HCT116 (cell line): Measurements from ENCODE around the gene CPED1. TPM values are rescaled to one million over a fixed set of nuclear protein-coding genes. Genes with fewer than 3 reads are reported as not detected.

ENCODE experiments used
- ATAC-seq: fragments of 200-7000 bp; cut with Tn5 transposase; 2 replicates; pipeline ENCODE4 v1.9.1; 2020; ENCODE audit warnings: mild to moderate bottlenecking, moderate library complexity
- BruUV-seq: library from RNA; stranded (reverse); fragments of 400-500 nt; replicated peaks from 2 replicates; lab custom pipeline; 2021; lab: Mats Ljungman, UMichigan
- CTCF ChIA-PET: fragments of 300-600 bp; sonication (Branson Sonifier 250); formaldehyde crosslinking; loops from one replicate; lab custom pipeline; 2021; ENCODE audit warnings: antibody characterized with exemption; lab: Charles Lee
- POLR2A ChIA-PET: fragments of 300-600, 350-600 bp; sonication (Branson Sonifier 250); formaldehyde crosslinking; loops from one replicate; lab custom pipeline; 2021; ENCODE audit warnings: antibody characterized with exemption; lab: Charles Lee
- RAD21 ChIA-PET, 2 experiments: fragments of 300-600 bp; sonication (Branson Sonifier 250); formaldehyde crosslinking; loops; one replicate each; lab custom pipeline; 2023; ENCODE audit warnings: low total read pairs in 2 of 2; ENCODE audit not compliant: uncharacterized antibody in 2 of 2, unreplicated experiment in 2 of 2, low non-redundant PET in 1 of 2; lab: Charles Lee
- DNase-seq: peaks from one replicate; pipeline ENCODE4 v3.0.0-alpha.2; 2010; ENCODE audit warnings: low read depth, low spot score
- H2AFZ ChIP-seq: fragments of 200-600 bp; shearing (Covaris generic), sonication (generic); 2 replicates; pipeline ENCODE4 v1.6.1; 2017; ENCODE audit warnings: low read depth, mixed run types, mixed read lengths, antibody characterized with exemption, low read length; ENCODE audit not compliant: poor library complexity, severe bottlenecking
- H3K27ac ChIP-seq: 2 replicates; pipeline ENCODE4 v1.5.1; 2012; ENCODE audit warnings: low read depth, low read length
- H3K27me3 ChIP-seq: fragments of 200-600 bp; sonication (generic); 2 replicates; pipeline ENCODE4 v1.6.1; 2016; ENCODE audit warnings: mixed run types, low read length, mixed read lengths; ENCODE audit not compliant: insufficient read depth
- H3K36me3 ChIP-seq, 2 experiments: fragments of 200-500 bp in 1 of 2; fragments of 200-600 bp in 1 of 2; sonication (Bioruptor generic) in 1 of 2; sonication (generic) in 1 of 2; 2 replicates each; pipeline versions ENCODE4 v1.5.1 to v1.6.1; 2014 to 2016; ENCODE audit warnings: low read length in 2 of 2, inconsistent platforms in 1 of 2, mixed read lengths in 1 of 2, mixed run types in 1 of 2; ENCODE audit not compliant: insufficient read depth in 2 of 2, control insufficient read depth in 1 of 2
- H3K4me1 ChIP-seq, 2 experiments: fragments of 200-600 bp in 1 of 2; sonication (generic) in 1 of 2; 2 replicates each; pipeline versions ENCODE4 v1.5.1 to v1.6.1; 2012 to 2017; ENCODE audit warnings: low read length in 2 of 2, inconsistent platforms in 1 of 2, mild to moderate bottlenecking in 1 of 2, mixed read lengths in 1 of 2, mixed run types in 1 of 2, moderate library complexity in 1 of 2; ENCODE audit not compliant: insufficient read depth in 2 of 2, control insufficient read depth in 1 of 2
- H3K4me2 ChIP-seq: fragments of 200-600 bp; sonication (generic); 2 replicates; pipeline ENCODE4 v1.6.1; 2017; ENCODE audit warnings: mixed run types, low read length, mixed read lengths
- H3K4me3 ChIP-seq, 2 experiments: fragments of 200-600 bp in 1 of 2; sonication (generic) in 1 of 2; replicated peaks in 1 of 2; 2 replicates each; pipeline ENCODE4 v1.5.1; 2011 to 2016; ENCODE audit warnings: low read length in 2 of 2, control low read depth in 1 of 2, low read depth in 1 of 2, mild to moderate bottlenecking in 1 of 2, mixed read lengths in 1 of 2, mixed run types in 1 of 2
- H3K79me2 ChIP-seq: fragments of 200-600 bp; sonication (generic); 2 replicates; pipeline ENCODE4 v1.6.1; 2017; ENCODE audit warnings: mild to moderate bottlenecking, mixed run types, low read length, moderate library complexity, mixed read lengths; ENCODE audit not compliant: insufficient read depth
- H3K9ac ChIP-seq: fragments of 200-600 bp; sonication (generic); 2 replicates; pipeline ENCODE4 v1.6.1; 2016; ENCODE audit warnings: low read length, mixed read lengths
- H3K9me2 ChIP-seq: fragments of 200-600 bp; sonication (generic), shearing (Covaris generic); 2 replicates; pipeline ENCODE4 v1.6.1; 2017; ENCODE audit warnings: mixed run types, mild to moderate bottlenecking, moderate library complexity; ENCODE audit not compliant: insufficient read depth
- H3K9me3 ChIP-seq, 2 experiments: fragments of 200-500 bp in 1 of 2; fragments of 200-600 bp in 1 of 2; sonication (Bioruptor generic) in 1 of 2; sonication (generic) in 1 of 2; 2 replicates each; pipeline ENCODE4 v1.6.1; 2014 to 2017; ENCODE audit warnings: low read length in 2 of 2, mixed read lengths in 2 of 2, inconsistent platforms in 1 of 2, low read depth in 1 of 2, mild to moderate bottlenecking in 1 of 2, mixed run types in 1 of 2, moderate library complexity in 1 of 2; ENCODE audit not compliant: control insufficient read depth in 1 of 2, insufficient read depth in 1 of 2
- H4K20me1 ChIP-seq: fragments of 200-600 bp; sonication (generic), shearing (Covaris generic); 2 replicates; pipeline ENCODE4 v1.6.1; 2017; ENCODE audit warnings: mixed run types, mild to moderate bottlenecking, moderate library complexity; ENCODE audit not compliant: insufficient read depth
- EZH2 ChIP-seq: fragments of 200-600 bp; sonication (generic); IDR thresholded peaks from 2 replicates; pipeline ENCODE4 v1.6.1; 2017; ENCODE audit warnings: antibody characterized with exemption, mixed run types
- EZH2phosphoT487 ChIP-seq: fragments of 200-600 bp; IDR thresholded peaks from 2 replicates; pipeline ENCODE4 v1.6.1; 2018; ENCODE audit warnings: antibody characterized with exemption, borderline replicate concordance
- SIN3A ChIP-seq: IDR thresholded peaks from 2 replicates; pipeline ENCODE4 v1.6.1; 2012; ENCODE audit warnings: low read depth
- SP1 ChIP-seq: IDR thresholded peaks from 2 replicates; pipeline ENCODE4 v1.6.1; 2012; ENCODE audit warnings: low read depth
- SRF ChIP-seq: IDR thresholded peaks from 2 replicates; pipeline ENCODE4 v1.6.1; 2012; ENCODE audit warnings: low read depth
- YY1 ChIP-seq: IDR thresholded peaks from 2 replicates; pipeline ENCODE4 v1.6.1; 2011; ENCODE audit warnings: low read length, low read depth, moderate library complexity, mild to moderate bottlenecking; ENCODE audit not compliant: insufficient replicate concordance; ENCODE audit errors: extremely low read depth
- ZNF274 ChIP-seq: fragments of 200-500 bp; sonication (Bioruptor generic); IDR thresholded peaks from 2 replicates; pipeline ENCODE4 v1.6.1; 2014; ENCODE audit warnings: mild to moderate bottlenecking, low read depth, low read length, inconsistent platforms
- intact Hi-C: fragments of 100-400 bp; cut with micrococcal nuclease; formaldehyde crosslinking; loops from 2 replicates; pipeline ENCODE4 v1.10.0; 2022
- total RNA-seq: library from RNA; stranded (reverse); gene quantifications from one replicate; pipeline ENCODE4 v1.2.1, GENCODE V29; 2021; ENCODE audit not compliant: unreplicated experiment

Gene CPED1
- total RNA-seq, 1 experiment from 2014 or later: 1.2 TPM

- Histone ChIP-seq H3K9me3 (no peaks in the 10 kb centered on the region), H3K4me1 (no peaks in the 10 kb centered on the region), H3K9me2 (no peaks in the 10 kb centered on the region), H3K4me3 (no peak overlapping the region), H4K20me1 (no peaks in the 10 kb centered on the region), H3K27me3 (no peaks in the 10 kb centered on the region), H3K79me2 (no peaks in the 10 kb centered on the region), H3K27ac (no peak overlapping the region), H2AFZ (no peak overlapping the region), H3K9ac (no peak overlapping the region), H3K4me2 (no peak overlapping the region), H3K36me3 (no peaks in the 10 kb centered on the region)
- ATAC-seq (no peak), DNase-seq (no peak)
- intact Hi-C loops: no loop called here
- CTCF ChIA-PET: no interaction called here
- TF ChIP-seq SRF: no peak
- BruUV-seq: no TSS peak
- RAD21 ChIA-PET: no interaction called here
- POLR2A ChIA-PET: interaction anchor here (0.6 kb wide), 1 partner anchor 19 kb away, joined by 4 read pairs; no protein-coding TSS in a partner anchor
Observed at GRCh38 chr7:121027761-121028669, 39.5 kb downstream of the CPED1 start.

GRCh38 chr7:121029302-121029701, 40.8 kb downstream of the CPED1 start:
- no peak overlapping the region for H3K27ac ChIP-seq
- TF ChIP-seq SP1 (no peak), EZH2 (no peak), YY1 (no peak), SIN3A (no peak), EZH2phosphoT487 (no peak), ZNF274 (no peak)
- CTCF ChIA-PET: no interaction called here
- H3K9ac ChIP-seq: no peak overlapping the region
- POLR2A ChIA-PET: no interaction called here
- DNase-seq (no peak), ATAC-seq (no peak)
- no peak overlapping the region for H3K4me3 ChIP-seq
- H2AFZ ChIP-seq: no peak overlapping the region
- no peaks in the 10 kb centered on the region for H4K20me1 ChIP-seq
- H3K4me1 ChIP-seq: no peaks in the 10 kb centered on the region
- no peaks in the 10 kb centered on the region for H3K36me3 ChIP-seq
- intact Hi-C loops: no loop called here
- no peaks in the 10 kb centered on the region for H3K27me3 ChIP-seq
- no peaks in the 10 kb centered on the region for H3K79me2 ChIP-seq
- H3K9me3 ChIP-seq: no peaks in the 10 kb centered on the region
- no peak overlapping the region for H3K4me2 ChIP-seq
- RAD21 ChIA-PET: no interaction called here
- H3K9me2 ChIP-seq: no peaks in the 10 kb centered on the region
- no TSS peak for BruUV-seq
